GM18498 (cell line): ENCODE data around the gene HDAC7.
A peak's percentile ranks its signal among the peaks of the same experiment; 100 is the strongest.

Source experiments
- ATAC-seq: cut with Tn5 transposase; IDR thresholded peaks from one replicate; pipeline ENCODE4 v1.9.1; 2021; ENCODE audit warnings: mild to moderate bottlenecking, moderate library complexity; ENCODE audit not compliant: unreplicated experiment

The HDAC7 gene

DNA sequence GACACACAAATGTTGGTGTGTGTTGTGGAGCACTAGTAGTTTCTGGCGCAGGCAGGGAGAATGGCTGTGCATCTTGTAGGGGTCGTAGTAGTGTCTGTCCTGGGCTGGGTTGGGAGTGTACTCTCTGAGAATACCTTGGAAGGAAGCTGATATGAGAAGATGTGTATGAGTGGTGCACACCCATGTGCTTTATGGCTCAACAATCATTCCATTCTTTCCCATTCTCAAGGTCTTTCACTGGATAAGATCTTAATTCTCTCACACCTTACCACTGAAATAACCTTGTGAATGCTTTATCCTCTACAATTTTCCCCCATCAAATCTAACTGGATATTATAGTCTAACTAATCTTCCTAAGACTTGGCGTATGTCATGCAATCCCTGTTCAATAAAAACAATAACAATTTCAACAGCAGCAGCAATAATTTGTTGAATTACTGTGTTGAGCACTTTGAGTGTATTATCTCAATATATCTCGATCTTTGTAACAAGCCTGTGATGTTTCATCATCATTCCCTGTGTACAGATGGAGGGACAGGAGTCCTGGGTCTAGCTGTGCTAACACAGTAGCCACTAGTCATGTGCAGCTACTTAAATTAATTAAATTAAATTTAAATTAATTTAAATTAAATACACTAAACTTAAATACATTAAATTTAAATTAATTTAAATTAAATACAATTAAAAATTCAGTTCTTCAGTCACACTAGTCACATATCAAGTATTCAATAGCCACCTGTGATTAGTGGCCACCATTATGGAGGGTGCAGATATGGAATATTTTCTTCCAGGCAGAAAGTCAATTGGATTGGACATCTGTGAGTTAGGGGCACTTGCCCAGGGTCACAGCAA lies 50.2 kb downstream of the HDAC7 start:
- ATAC-seq: no peak

DNA sequence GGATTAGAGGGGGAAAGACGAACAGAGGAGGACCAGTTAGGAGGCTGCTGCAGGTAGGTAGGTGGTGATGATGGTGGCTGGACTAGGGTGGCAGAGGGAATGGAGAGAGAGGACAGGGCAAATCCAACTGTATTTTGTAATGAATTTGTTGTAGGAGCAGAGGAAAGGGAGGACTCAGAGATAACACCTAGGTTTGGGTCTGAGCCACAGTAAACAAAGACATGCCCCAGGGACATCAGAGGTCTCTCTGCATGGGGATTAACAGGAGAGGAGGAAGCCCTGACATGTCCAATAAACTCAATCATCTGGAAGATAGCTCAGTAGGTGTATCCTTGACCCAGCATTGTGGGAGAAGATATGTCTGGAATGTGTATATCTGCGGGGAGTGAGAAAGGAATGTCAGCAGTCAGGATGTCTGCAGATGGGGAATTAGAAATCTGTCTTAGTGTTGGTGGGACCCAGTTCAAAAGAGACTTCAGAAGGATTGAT lies 51.3 kb downstream of the HDAC7 start:
- no peak for ATAC-seq

DNA sequence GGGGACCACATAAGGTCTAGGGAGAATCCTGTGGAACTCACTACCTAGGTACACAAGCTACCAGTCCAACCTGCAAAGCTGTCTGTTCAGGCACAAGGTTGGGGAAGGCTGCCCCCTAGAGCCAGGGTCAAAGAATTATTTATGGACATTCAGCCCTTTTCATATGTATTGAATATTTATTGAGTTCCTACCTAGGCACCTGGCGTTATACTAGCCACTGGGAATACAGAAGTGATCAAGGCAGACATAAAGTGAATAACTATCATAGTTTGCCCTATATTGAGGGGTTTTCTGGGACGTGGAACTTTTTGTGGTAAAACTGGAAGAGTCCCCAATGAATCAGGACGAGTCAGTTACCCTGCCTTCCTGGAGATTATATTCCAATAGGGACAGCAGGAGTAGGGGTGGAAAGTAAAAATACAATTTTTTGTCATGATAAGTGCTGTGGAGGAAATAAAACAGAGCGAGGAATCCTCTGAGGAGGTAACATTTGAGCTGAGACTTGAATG lies 52.4 kb downstream of the HDAC7 start:
- ATAC-seq: peak; percentile 50

DNA sequence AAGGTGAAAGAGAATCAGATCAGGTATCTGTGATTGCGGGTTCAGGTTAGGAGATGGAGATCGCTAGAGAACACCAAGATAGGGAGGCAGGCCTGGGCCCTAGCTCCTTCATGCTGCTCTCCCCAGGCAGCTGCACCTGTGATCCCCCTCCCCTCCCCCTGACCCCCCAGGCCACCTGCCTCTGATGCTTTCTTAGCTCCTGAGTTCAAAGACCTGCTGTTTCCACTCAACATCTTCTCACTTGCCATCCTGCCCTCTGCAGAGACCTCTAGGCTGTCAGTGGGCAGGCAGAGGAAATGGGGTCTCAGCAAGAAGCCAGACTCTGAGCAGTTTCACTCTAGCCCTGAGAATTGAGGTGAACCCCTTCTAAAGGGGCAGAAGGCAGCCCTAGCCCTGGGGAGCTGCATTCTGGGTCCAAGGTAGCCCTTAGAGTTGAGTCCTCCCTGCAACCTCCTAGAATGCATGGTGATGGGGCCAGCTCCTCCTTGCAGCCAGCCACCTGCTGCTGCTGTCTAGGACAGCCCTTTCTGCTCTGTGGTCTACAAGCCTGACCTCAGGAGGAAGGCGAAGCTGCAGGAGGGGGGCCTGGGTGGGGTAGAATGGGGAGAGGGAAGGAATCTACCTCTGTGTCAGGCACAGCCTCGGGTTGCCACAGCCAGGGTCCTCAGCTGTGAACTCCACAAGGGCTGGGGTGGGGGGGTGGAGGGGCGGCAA lies 53.0 kb downstream of the HDAC7 start:
- ATAC-seq: no peak

DNA sequence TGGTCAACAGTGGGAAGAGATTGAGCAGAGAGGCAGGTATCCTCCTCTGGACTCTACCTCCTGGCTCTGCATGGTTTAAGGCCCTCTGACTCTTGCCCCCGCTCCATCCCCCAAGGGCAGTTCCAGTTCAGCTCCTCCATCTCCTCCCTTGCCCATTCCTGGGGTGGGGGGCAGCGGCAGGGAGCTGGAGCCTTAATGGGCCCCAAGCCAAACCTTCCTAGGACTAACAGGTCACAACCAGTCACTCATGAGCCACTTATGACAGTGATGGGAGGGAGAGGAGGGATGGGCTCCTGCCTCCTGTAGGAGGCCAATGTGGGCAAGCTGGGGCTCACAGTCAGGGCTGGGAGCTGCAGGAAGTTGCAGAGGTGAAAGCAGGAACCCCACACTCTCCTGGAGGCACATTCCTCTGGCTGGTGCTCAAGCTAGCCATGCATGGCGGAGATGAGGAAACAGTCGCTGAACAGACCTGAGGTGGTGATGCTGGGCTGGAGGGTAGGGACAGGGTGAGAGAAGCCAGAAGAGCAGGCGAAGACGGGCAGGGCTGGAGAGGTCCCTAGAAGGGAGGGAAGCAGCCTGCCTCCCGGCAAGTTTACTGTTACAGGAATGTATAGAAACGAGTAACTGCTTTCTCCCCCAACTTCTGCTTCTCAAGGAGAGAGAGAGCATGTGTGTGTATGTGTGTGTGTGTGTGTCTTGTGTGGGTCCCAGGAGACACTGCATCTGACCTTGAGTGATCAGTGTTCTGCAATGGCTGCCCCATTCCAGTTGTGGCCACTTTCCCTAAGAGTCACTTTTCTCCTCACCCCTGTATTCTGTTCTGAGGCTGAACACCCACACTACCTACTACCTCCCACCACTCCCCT lies 56.0 kb downstream of the HDAC7 start:
- no peak for ATAC-seq

DNA sequence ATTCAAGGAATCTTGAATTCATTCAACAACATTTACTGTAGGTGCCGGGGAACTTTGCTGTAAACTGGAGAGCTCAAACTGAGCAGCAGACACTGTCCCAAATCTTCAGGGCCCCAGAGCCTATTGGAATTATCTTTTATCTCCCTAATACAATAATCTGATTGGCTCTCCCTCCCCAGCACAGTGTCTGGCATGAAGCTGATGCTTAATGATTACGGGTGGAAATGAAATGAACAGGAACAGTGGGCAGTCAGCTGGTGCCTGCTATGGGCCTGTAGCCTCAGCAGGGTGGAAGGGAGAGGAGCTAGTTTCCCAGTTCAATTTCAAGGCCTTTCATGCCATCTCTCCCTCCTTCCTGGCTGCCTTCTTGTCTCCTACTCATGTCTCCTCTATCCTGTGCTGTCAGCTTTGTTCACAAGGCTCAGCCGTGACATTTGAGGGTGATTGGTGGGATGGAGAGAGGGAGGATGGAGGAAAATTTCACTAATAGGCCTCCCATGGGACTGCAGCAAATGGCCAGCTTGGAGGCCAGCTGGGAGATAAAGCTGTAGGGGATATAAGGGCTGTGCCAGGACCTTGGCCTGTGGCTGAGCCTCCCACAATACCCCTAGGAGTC lies 56.7 kb downstream of the HDAC7 start:
- ATAC-seq: no peak

DNA sequence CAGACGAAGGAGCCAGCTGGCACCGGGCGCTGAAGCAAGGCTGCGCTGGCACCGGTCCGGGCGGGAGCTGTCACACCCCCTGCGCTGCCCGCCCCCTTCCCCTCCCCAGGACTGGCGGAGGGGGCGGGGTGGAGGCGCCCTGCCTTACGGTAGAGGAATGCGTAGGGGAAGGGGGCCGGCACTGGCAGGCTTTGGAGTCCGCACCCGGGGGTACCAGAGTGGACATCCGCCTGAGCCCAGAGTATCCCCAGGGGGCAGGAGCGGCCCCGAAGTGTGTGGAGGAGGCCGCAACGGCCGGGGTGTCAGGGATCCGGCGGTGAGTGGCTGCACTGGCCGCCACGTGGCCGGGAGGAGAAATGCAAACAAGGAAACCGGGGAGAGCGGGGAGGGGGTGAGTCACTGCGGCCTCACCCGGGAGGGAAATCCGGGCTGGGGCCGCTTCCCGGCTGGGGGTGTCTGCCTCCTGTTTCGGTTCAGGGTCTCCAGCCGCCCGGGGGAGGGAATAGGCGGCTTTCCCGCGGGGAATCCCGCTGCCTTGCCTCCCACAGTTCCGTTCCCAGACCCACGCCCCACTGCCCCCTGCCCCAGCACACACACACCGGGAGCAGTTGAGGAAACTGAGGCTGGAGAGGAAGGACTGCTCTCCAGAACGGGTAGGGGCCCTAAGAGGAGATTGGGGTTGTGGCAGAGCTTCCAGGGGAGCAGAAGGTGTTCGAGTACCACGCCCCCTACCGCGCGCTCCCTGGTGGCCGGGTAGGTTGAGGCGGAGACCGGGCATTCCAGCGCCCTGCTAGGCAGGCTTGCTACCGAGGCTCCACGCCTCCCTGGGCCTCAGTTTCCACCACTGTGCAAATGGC lies 60.6 kb downstream of the HDAC7 start, which contains the start of gene RAPGEF3:
RAPGEF3 (minus strand) TSS at position 47 of the 857 bp plus-strand sequence. CDS start 324 bp downstream, outside the sequence.
- ATAC-seq: peak; percentile 67

DNA sequence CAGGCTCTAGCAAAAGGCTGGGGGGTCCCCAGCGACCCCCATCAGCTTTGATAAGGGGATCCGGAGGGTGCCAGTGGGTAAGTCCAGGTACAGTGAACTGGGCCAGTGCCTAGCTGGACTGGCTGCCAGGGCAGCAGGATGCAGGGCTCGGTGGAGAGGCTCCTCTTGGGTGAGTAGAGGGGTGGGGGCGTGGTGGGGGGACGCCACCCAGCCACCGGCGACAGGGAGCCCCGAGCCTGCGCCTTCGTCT lies 61.2 kb downstream of the HDAC7 start:
- ATAC-seq: no peak

DNA sequence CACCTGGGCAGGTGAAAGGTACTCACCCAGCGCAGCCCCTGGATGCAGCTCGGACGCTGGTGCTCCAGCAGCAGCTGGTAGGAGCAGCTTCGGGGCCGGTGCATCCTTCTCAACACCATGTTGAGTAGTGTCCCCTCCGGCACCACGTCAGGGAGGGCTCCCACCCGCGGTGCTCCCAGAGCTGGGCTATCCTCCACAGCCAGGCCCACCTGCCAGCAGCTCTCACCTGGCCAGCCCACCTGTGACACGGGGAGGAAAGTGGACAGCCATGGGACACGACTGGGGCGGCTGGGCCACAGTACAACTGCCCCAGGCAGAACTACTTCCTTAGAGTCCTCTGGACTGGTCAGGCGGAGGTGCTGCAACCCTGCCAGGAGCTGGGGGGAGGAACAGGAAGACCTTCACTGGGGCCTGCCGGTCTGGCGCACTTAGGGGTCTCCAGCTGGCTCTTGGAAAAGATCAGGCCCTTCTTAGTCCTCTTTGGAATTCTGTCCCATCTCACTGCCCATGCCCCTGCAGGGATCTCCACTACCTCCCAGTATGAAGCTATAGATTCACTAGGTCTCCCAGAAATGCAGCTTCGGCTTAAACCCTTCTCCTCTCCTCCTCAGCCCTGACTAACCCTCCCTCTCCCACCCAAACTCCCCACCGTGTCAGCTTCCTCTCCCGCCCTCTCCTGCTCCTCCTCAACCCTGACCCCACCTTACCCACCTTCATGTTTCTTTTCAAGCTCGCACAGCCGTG lies 61.7 kb downstream of the HDAC7 start:
- ATAC-seq: no peak

DNA sequence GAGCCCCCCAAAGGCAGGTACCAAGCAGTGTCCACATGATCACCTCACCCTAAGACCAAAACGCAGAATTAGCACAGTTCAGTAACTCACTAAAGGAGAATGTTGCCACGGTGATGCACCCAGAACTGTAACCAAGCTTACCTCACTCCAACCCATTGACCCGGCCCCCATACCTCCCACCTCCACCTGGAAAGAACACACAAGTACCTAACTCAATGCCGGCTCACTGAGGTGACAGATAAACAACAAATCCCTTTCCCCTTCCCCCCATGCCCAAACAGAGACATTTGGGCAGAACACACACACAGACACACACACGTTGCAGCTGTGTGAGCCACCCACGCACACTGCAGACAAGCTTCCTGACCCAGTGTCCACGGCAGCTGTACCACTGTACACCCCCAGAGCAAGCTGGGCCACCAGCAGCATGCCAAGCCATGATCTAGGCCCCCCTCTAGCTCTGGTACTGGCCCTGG lies 62.3 kb downstream of the HDAC7 start:
- ATAC-seq: no peak

DNA sequence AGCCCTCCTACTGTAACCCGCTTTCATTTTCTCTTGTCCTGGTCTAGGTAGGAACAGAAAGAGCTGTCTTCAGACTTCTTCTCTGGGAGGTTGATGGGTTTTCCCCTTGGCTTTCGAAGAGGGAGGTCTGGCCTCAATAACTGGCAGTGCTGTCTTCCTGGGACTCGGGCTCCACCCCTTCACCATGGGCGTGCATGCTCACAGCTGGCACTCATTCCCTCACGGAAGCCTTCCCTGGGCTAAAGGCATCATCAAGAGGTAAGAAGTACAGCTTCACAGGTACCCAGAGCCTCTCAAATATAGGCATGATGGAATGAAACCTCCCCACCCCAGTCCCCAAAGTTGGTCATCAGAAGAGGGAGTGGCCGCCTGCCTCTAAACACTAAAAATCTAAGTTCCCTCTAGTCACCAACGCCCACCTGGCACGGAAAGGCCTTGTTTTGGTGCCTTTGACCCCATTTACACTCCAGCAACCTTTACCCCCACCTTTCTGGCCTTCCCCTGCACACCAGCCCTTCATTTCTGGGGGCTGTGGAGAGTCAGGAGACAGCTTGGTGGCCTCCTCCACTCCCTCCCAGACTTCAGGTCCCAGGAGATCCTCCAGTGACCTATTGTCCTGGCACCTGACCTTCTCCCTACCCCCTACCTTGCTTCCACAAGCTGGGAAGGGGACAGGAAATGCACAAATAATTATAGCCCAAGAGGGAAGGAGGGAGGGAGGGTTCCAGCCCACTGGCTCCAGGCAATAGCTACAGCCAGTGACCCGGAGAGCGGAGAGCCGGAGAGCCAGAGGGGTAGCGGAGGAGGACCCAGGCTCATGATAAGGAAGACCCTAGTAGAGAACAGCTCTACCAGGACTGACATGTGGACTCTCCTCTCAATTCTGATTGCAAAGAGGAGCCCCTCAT lies 63.8 kb downstream of the HDAC7 start:
- ATAC-seq: peak; percentile 70

DNA sequence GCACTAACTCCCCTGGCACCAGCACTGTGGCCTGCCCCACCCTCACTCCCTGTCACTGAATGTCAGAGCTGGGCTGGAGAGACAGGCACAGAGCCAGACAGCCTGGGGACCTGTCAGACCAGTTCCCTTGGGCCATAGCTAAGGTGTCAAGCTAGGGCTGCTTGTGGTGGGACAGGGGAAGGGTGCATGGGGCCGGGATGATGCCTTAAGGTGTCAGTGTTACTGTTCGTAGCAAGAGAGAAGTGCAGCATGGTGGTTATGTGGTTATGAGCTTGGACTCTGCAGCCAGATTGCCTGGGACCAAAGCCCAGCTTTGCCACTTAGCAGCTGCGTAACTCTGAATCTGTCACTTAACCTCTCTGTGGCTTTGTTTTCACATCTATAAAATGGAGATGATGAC lies 64.8 kb downstream of the HDAC7 start:
- peak; percentile 31 for ATAC-seq

DNA sequence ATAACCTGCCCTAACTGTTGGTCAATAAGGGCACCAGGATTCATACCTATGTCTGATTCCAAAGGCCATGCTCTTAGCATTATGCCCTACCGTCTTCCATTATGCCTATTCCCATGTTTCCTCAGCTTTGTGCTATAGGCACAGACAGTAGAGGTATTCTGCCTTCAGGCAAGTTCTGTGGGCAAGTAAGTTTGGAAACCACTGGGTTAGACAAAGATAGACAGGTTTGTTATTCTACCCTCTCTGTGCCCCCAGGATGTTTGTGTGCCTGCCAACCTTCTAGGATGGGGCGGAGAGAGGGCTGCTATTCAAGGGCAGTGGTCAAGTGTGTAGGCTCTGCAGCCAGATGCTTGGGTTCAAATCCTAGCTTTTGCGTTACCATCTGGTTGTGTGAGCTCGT lies 65.6 kb downstream of the HDAC7 start:
- no peak for ATAC-seq

DNA sequence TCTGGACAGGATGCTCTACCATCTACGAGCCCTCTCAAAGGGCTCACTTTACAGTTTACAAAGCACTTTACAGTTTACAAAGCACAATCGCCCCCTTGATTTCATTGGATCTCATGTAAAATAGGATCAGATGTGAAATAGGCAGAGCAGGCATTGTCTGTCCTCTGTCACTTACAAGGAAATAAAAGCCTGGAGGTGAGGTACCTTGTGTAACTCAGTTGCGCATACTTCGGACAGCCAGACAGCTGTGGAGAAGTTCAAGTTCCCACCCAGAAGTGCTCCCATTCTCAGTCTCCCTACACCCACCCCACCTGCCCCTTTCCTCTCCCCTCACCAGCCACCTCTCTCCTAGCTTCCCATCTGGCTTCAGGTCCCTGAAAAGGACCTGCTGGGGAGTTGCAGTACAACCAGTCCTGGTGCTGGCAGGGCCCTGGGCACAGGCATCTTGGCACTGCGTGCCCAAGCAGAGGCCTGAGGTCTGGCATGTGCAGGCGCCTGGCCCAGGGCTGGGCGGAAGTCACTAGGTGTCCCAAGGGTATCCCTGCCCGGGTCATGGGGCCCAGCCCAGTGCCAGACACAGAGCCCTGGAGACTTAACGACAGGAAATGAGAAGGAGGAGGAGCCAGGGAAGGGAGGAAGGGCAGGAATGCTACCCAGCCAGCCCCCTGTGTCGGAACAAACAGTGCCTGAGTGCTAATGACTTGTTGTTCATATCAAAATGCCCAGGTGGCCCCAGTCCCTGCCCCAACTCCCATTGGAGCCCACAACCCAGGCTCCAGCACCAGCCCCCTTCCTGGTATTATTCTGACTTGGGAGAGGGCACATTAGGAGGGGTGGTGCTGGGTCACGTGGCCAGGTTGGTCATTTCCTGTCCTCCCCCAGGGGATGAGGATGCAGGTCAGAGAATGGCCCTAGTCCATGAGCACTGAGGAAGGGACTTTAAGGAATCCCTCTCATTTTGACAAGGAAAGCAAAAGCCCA lies 66.4 kb downstream of the HDAC7 start:
- ATAC-seq: no peak

DNA sequence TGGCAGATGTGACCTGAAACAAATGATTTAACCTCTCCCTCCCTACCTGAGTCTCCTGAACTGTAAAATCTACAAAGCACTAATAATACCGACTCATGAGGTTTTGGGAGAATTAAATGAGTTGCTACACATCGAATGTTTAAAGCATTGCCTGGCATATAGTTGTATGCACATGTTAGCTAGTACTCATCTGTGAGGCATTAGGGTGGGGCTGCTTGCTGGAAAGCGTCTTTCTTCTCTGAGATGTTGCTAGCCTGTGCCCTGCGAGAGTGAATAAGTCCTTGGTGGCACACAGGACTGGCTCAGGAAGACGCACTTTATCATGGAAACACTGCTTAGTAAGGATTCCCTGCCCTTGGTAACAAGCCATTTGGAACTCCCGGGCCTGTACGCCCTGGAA lies 67.2 kb downstream of the HDAC7 start:
- no peak for ATAC-seq

DNA sequence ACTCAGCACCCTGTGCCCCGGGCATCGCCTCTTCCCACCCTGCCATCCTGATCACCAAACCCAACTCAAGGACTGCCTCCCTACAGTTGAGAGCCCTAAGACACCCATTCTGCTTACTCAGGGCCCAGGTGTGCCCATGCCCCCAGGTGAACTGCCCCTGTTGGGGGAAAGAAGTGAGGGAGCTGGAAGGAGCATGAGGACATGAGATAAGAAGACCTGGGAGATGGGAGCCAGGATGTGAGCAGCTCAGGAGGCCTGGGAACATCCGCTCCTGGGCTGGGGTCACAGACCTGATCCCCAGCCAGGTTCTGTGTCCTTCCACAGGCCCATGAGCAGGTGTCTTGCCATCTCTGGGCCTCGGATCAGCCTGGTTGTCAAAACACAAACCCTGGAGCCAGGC lies 67.6 kb downstream of the HDAC7 start:
- ATAC-seq: no peak

DNA sequence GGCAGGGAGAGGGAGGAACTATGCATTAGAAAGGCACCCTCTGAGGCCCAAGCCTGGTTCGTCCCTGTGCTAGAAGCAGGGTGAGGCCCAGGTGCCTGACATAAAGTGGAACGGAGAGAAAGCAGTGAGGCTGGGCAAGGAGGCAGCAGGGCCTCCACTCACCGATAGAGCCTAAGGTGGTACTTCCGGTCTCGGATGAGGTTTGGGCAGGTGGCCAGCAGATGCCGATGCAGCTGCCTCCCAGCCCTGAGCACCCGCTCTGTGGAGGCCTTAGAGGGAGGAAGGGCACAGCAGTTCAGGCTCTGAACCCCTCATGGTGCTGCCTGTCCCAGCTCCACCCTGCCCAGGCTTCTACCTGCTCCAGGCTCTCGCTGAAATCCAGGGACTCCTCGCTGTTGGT lies 68.1 kb downstream of the HDAC7 start:
- ATAC-seq: no peak
